Tibial nerve (tissue), 4 donors: ENCODE results near the gene SORCS2. TPM values are rescaled to one million over a fixed set of nuclear protein-coding genes. Genes with fewer than 3 reads are reported as not detected.

Experiments
- DNase-seq, 2 donors: peaks; one replicate each; pipeline ENCODE4 v3.0.0-alpha.2; 2019; ENCODE audit warnings: low spot score in 2 of 2
- H3K27ac ChIP-seq, 4 donors: fragments of 200-600 bp; sonication (generic) in 3 of 4; one replicate each; pipeline ENCODE4 v1.5.1; 2017 to 2019; ENCODE audit warnings: mild to moderate bottlenecking in 1 of 4
- H3K27me3 ChIP-seq, 2 donors: fragments of 200-600 bp; sonication (generic) in 1 of 2; one replicate each; pipeline versions ENCODE4 v1.5.1 to v1.6.0; 2017 to 2019
- H3K36me3 ChIP-seq, 3 donors: fragments of 200-600 bp; sonication (generic); one replicate each; pipeline ENCODE4 v1.5.1; 2018 to 2019
- H3K4me1 ChIP-seq, 4 donors: fragments of 200-600 bp; sonication (generic) in 3 of 4; one replicate each; pipeline ENCODE4 v1.5.1; 2017 to 2019
- H3K4me3 ChIP-seq, 4 donors: fragments of 200-600 bp; sonication (generic) in 3 of 4; one replicate each; pipeline ENCODE4 v1.5.1; 2017 to 2019; ENCODE audit warnings: mild to moderate bottlenecking in 1 of 4, moderate library complexity in 1 of 4
- H3K9me3 ChIP-seq, 4 donors: fragments of 200-600 bp; sonication (generic) in 3 of 4; one replicate each; pipeline ENCODE4 v1.5.1; 2017 to 2019
- EP300 ChIP-seq, 2 donors: sonication (generic); formaldehyde crosslinking; IDR thresholded peaks; one replicate each; pipeline ENCODE4 v1.6.1; 2017; ENCODE audit warnings: antibody characterized with exemption in 2 of 2, mild to moderate bottlenecking in 1 of 2
- POLR2A ChIP-seq, 2 donors: fragments of 450-650 bp; IDR thresholded peaks; one replicate each; pipeline ENCODE4 v1.6.1; 2017; ENCODE audit warnings: antibody characterized with exemption in 2 of 2, mild to moderate bottlenecking in 2 of 2, moderate library complexity in 2 of 2
- WGBS, 2 donors: methylation state at CpG; one replicate each; pipeline ENCODE4 v1.1.5; 2018; 5-methylcytosine and 5-hydroxymethylcytosine counted together
- total RNA-seq, 4 donors: library from RNA; depleted of rRNA; stranded (reverse); fragments of >200 nt; gene quantifications; one replicate each; pipeline ENCODE4 v1.1.0, GENCODE V29; 2016
- TF ChIP-seq, protein P1 (sequence below), 5 experiments: fragments of 200-600 bp in 3 of 5; fragments of 450-650 bp in 2 of 5; sonication (generic) in 3 of 5; IDR thresholded peaks; one replicate each; pipeline ENCODE4 v1.5.1; 2016 to 2019; ENCODE audit warnings: antibody characterized with exemption in 5 of 5, mild to moderate bottlenecking in 3 of 5, moderate library complexity in 2 of 5

Gene SORCS2
- total RNA-seq, 4 donors from 2014 or later = 15.6 to 48.9 (median 38.3) TPM

DNA sequence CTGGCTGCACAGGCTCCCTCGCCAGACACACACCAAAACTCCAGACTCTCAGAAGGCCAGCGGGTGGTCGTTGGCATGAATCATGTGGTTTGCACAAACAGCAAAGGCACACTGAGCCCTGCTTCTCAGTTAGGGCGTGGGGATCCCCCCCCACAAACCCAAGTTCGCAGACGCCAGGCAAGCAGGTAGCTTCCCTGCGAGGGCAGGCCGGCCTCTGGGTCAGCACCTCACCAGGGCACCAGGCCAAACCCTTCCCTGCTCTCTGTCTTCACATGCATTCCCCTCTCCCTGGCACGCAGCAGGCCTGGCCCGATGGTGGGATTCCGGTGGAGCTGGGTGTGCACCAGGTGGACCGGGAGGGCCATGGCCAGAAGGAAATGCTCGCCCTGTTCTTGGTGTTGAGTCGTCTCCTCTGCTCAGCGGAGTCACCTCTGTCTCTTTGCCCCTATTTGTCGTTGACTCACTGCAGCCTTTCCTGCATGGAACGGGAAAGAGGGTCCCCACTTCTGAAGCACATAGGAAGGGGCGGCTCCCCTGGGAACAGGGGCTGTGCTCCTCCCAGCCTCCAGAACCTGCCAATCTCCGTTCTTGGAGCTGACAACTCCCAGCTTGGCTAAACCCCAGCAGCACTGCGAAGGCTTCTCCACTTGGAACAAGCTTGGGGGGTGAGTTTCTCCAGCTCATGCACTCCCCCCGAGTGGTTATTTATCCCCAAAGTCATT, 51.4 kb downstream of the SORCS2 start:
- H3K27me3 ChIP-seq = no peaks in the 10 kb centered on the region

DNA sequence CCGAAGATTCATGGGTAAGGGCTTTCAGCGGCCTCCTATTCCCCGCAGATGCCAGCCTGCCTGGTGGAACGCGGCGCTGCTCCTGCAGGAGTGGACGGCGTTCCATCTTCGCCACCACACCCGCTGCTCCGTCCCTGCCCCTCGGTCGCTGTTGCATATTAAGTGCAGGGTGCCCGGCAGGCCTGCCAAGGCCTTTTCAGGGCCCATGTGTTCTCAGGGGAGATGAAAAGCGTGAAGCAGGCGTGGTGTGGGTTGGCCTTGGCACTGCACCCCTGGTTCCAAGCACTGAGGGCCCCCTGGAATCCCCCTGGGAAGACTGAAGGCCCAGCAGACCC, 52.0 kb downstream of the SORCS2 start:
- Histone ChIP-seq H3K36me3 (no peaks in the 10 kb centered on the region), H3K4me1 (peaks cover 0 to 42% (median 0%) of the 10 kb centered on the region in 4 donors), H3K27ac (peak overlapping the region in 1 of 4 donors; percentile 37), H3K4me3 (no peak overlapping the region), H3K27me3 (no peaks in the 10 kb centered on the region), H3K9me3 (peaks cover 0 to 4% (median 0%) of the 10 kb centered on the region in 4 donors)
- WGBS, 2 donors = 62 to 85% methylated on average over 16 of the region's 16 CpGs
- no peak for DNase-seq
- no peak for TF ChIP-seq EP300 (IDR thresholded peaks at IDR 0.05)
- TF ChIP-seq, protein P1, sequence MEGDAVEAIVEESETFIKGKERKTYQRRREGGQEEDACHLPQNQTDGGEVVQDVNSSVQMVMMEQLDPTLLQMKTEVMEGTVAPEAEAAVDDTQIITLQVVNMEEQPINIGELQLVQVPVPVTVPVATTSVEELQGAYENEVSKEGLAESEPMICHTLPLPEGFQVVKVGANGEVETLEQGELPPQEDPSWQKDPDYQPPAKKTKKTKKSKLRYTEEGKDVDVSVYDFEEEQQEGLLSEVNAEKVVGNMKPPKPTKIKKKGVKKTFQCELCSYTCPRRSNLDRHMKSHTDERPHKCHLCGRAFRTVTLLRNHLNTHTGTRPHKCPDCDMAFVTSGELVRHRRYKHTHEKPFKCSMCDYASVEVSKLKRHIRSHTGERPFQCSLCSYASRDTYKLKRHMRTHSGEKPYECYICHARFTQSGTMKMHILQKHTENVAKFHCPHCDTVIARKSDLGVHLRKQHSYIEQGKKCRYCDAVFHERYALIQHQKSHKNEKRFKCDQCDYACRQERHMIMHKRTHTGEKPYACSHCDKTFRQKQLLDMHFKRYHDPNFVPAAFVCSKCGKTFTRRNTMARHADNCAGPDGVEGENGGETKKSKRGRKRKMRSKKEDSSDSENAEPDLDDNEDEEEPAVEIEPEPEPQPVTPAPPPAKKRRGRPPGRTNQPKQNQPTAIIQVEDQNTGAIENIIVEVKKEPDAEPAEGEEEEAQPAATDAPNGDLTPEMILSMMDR (IDR thresholded peaks at IDR 0.05) = no peak
- no peak for TF ChIP-seq POLR2A (IDR thresholded peaks at IDR 0.05)

More for the DNA sequence above, 51.4 kb downstream of the SORCS2 start:
- Histone ChIP-seq H3K36me3 (no peaks in the 10 kb centered on the region), H3K9me3 (peaks cover 0 to 1% (median 0%) of the 10 kb centered on the region in 4 donors), H3K4me3 (no peak overlapping the region), H3K27ac (peak overlapping the region in 2 of 4 donors; percentile 24 to 35), H3K4me1 (peaks cover 0 to 45% (median 0%) of the 10 kb centered on the region in 4 donors)
- TF ChIP-seq, protein P1 (IDR thresholded peaks at IDR 0.05) = no peak
- TF ChIP-seq EP300 (IDR thresholded peaks at IDR 0.05) (no peak), POLR2A (IDR thresholded peaks at IDR 0.05) (no peak)
- 73 to 80% methylated on average over 18 to 21 of the region's 21 CpGs for WGBS, 2 donors
- DNase-seq = no peak

DNA sequence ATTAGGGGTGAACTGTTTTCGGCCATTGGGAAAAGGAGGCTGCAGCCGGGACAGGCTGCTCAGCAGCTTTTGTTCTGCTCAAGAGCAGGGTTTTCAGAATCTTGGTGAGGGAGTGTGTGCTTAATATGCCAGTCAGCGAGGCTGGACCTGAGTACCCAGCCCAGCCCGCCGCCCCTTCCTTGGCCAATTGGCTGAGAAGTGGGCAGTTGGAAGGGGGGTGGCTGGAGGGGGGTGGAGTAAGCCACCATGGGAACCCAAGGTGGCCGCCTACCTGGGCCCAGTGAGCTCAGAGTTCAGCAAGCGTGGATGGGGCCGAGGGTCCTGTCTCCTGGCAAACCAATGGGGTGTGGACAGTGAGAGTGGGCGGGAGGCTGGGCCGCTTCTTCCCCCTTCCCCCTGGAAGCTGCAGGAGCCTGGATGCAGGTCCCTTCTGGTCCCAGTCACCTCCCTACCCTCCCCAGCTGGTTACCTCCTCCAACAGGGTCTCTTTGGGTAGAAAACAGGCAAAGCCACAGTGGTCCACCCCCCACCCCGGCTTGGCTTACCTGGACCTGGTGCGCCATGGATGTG, 52.5 kb downstream of the SORCS2 start:
- no peak for DNase-seq
- TF ChIP-seq EP300 (IDR thresholded peaks at IDR 0.05) (no peak), POLR2A (IDR thresholded peaks at IDR 0.05) (no peak)
- TF ChIP-seq, protein P1 (IDR thresholded peaks at IDR 0.05) = no peak
- H3K36me3 ChIP-seq = no peaks in the 10 kb centered on the region
- peak overlapping the region in 1 of 4 donors; percentile 37 for H3K27ac ChIP-seq
- H3K27me3 ChIP-seq = no peaks in the 10 kb centered on the region
- WGBS, 2 donors = 90 to 94% methylated on average over 11 to 12 of the region's 12 CpGs
- H3K9me3 ChIP-seq = peaks cover 0 to 4% (median 0%) of the 10 kb centered on the region in 4 donors
- H3K4me1 ChIP-seq = peaks cover 0 to 42% (median 2%) of the 10 kb centered on the region in 4 donors
- H3K4me3 ChIP-seq = no peak overlapping the region

DNA sequence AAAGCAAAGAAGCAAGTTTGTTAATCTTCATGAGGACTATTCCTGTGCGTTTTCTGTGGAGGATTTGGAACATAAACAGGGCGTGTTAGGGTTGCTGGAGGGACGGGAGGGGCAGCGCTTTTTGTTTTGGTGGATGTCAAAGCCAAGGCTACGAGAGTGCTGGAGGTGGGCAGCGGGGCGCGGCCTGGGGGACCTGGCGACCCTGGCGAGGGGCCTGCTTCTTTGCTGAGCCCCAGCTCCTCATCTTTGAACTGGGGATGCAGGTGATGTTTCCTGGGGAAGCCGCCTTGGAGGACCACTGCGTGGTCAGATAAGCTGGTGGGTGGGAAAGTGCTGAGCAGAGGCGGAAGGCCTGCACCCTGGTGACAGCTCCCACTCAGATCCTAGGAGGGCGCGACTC, 55.2 kb downstream of the SORCS2 start:
- 67 to 71% methylated on average over 13 to 15 of the region's 15 CpGs for WGBS, 2 donors
- Histone ChIP-seq H3K9me3 (peaks cover 0 to 4% (median 0%) of the 10 kb centered on the region in 4 donors), H3K27me3 (no peaks in the 10 kb centered on the region), H3K4me3 (no peak overlapping the region), H3K36me3 (no peaks in the 10 kb centered on the region), H3K27ac (peak overlapping the region in 2 of 4 donors; percentile 28 to 73), H3K4me1 (peaks cover 0 to 63% (median 9%) of the 10 kb centered on the region in 4 donors)
- DNase-seq = no peak
- TF ChIP-seq POLR2A (IDR thresholded peaks at IDR 0.05) (no peak), EP300 (IDR thresholded peaks at IDR 0.05) (no peak)
- TF ChIP-seq, protein P1 (IDR thresholded peaks at IDR 0.05) = no peak

DNA sequence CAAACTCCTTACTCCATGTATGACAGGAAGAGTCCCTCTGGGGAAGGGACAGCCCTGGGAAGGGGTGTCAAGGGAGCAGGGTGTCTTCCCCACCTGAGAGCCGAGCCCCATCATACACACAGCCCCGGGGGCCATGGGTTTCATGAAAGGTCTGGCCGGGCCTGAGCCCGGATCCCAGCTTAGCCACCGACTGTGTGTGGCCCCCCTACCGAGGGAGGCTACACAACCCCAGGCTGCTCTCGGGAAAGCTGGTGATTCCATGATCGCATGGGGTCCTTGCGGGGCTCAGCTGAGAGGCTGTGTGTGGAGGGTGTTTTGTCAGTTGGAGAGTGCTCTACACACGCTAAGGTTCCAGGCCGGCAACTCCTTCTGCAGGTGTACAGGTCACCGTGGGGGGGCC, 55.6 kb downstream of the SORCS2 start:
- TF ChIP-seq EP300 (IDR thresholded peaks at IDR 0.05) = no peak
- TF ChIP-seq POLR2A (IDR thresholded peaks at IDR 0.05) = no peak
- TF ChIP-seq, protein P1 (IDR thresholded peaks at IDR 0.05) = no peak

More for the DNA sequence above, 55.6 kb downstream of the SORCS2 start:
- peaks cover 0 to 4% (median 0%) of the 10 kb centered on the region in 4 donors for H3K9me3 ChIP-seq
- H3K27me3 ChIP-seq = no peaks in the 10 kb centered on the region
- WGBS, 2 donors = 75 to 87% methylated on average over 9 to 11 of the region's 12 CpGs
- H3K4me3 ChIP-seq = no peak overlapping the region
- H3K27ac ChIP-seq = peak overlapping the region in 2 of 4 donors; percentile 28 to 73
- H3K36me3 ChIP-seq = no peaks in the 10 kb centered on the region
- no peak for DNase-seq
- H3K4me1 ChIP-seq = peaks cover 0 to 67% (median 9%) of the 10 kb centered on the region in 4 donors
